Stimulated activated CD8-positive, alpha-beta memory T cell treated with anti-CD3 and anti-CD28 coated beads, Interleukin-12 subunit alpha, Interleukin-12 subunit beta, amount 100 ng/mL, for 4 hours (primary cell): Measurements from ENCODE around the gene LGALS13.
"Not testable (repeated sequence)": the region's sequence is repeated elsewhere in the genome, so short reads cannot be mapped to it uniquely, and the experiment has no call there.

Experiments used
- DNase-seq: peaks from one replicate; pipeline ENCODE4 v3.0.0-alpha.2; 2020; ENCODE audit warnings: low read depth

The LGALS13 gene

GRCh38 chr19:39617745-39618144 is 15.4 kb downstream of the LGALS13 start:
- DNase-seq = no peak

GRCh38 chr19:39623946-39624345 is 21.6 kb downstream of the LGALS13 start:
- no peak for DNase-seq

GRCh38 chr19:39627631-39628030 is 25.3 kb downstream of the LGALS13 start:
- DNase-seq = not testable (repeated sequence)

DNA sequence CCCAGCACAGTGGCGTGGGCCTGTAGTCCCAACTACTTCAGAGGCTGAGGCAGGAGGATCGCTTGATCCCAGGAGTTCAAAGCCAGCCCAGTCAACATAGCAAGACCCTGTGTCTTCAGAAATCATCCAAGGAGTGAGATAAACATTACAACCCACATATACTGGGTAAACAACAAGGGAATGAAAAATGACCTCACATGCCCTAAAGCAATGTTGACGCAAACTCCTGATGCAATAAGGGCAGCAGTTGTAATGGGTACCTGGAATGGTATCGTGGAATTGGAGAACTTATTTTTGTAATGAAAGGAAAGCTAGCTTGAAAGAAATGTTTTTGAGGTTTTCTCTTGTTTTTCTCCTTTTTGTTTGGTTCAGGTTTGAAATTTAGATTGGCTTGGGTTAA is 28.9 kb downstream of the LGALS13 start:
- DNase-seq = no peak

DNA sequence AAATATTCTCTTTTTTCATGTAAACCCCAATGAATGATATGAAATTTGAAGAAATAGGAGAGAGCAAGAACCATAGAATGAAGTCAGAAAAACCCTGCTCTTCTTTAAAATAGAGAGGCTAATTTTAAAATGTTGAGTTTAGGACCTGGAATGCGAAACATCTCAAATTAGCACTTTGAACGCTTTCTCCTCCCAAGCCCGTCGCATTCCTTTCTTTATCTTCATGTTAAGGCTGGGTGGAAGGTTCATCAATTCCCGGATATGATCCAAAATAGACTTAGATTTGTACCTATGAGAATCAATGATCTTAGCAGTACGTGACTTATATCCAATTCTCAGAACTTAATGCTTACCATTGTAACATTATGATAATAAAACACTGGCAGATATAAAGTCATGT is 29.3 kb downstream of the LGALS13 start:
- DNase-seq = no peak

GRCh38 chr19:39637891-39638290 is 35.6 kb downstream of the LGALS13 start:
- DNase-seq = no peak

DNA sequence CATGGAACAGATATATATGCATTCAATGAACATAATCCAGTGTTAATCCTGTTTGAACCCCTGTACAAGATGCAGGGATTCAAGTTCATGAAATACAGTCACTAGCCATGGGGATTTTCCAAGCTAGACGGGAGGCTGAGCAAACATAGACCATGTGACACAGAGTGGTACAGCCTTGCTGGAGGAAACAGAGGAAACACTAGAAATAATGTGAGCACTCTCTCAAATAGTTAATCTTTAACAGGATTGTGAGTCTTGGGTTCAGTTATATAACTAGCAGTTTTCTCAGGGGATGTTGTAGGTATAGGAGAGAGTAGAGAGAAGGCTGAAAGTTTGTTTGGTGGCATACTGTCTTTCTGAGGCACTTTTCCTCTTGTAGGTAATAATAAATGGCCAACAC is 39.4 kb downstream of the LGALS13 start:
- no peak for DNase-seq

GRCh38 chr19:39643591-39643990 is 41.3 kb downstream of the LGALS13 start:
- no peak for DNase-seq

DNA sequence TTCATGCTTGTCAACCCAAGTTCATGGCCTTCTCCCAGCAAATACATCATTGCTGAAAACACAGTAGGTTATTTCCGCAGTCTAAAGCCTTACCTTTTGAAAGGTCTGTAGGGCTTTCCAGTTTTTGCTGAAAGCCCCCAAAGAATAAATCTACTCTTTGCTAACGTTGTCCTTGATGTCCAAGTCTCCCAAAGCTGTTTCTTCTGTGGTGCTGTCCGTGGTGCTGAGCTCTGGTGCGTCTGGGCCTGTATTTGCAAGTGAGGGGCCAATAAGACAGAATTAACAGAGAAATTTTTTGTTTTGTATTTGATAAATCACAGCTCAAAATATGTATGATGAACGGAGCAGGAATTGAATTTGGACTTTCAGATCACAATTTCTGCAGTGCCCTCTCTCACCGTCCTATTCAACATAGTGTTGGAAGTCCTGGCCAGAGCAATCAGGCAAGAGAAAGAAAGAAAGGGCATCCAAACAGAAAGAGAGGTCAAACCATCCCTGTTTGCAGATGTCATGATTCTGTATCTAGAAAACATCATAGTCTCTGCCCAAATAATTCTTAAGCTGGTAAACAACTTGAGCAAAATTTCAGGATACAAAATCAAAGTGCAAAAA is 43.6 kb downstream of the LGALS13 start:
- no peak for DNase-seq

DNA sequence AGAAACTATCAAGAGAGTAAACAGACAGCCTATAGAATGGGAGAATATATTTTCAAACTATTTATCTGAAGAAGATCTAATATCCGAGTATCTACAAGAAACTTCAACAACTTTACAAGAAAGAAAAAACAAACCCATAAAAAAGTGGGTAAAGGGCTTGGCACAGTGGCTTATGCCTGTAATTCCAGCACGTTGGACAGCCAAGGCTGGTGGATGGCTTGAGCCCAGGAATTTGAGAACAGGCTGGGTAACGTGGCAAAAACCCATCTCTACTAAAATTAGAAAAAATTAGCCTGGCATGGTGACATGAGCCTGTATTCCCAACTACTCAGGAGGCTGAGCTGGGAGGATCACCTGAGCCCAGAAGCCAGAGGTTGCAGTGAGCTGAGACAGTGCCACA is 45.6 kb downstream of the LGALS13 start:
- DNase-seq = no peak

DNA sequence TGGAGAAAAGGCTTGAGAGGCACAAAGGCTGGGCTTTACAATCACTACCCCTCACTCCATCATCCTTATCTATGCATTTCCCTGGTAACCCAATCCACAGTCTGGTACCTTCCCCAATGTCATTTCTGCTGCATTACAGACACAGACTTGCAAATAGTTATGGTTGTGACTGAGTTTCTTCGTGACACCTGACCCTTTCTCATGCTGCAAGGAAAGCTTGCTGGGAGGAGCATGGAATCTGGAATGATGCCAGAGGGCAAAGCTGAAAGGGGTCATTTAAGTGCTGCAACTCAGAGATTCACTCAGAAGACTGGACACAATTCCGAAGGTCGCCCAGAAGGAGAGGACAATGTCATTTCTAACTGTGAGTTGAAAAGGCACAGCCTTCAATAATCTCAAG is 53.3 kb downstream of the LGALS13 start, which contains the start of gene LGALS16:
Gene LGALS16, plus strand, starts transcription at position 301 of the 400 bp plus-strand sequence. Its CDS starts 49 bp downstream, at position 350.
- no peak for DNase-seq
